Astrocyte (in vitro differentiated cells and primary cell): ENCODE data around the gene NCBP2L. TPM values are rescaled to one million over a fixed set of nuclear protein-coding genes. Genes with fewer than 3 reads are reported as not detected.

Source experiments
- DNase-seq: peaks from one replicate; pipeline ENCODE4 v3.0.0-alpha.2; 2010; ENCODE audit warnings: low read depth
- FAIRE-seq: peaks from 2 replicates; lab custom pipeline; 2011; peaks lifted over from hg19 to GRCh38; lab: Jason Lieb, UNC
- H2AFZ ChIP-seq: 2 replicates; pipeline ENCODE4 v1.6.0; 2012; ENCODE audit warnings: low read depth, low read length, inconsistent platforms
- H3K27ac ChIP-seq: 2 replicates; pipeline ENCODE4 v1.5.1; 2011; ENCODE audit warnings: low read depth, low read length, inconsistent platforms
- H3K27me3 ChIP-seq: 2 replicates; pipeline ENCODE4 v1.6.0; 2011; ENCODE audit warnings: low read length, inconsistent platforms; ENCODE audit not compliant: insufficient read depth
- H3K36me3 ChIP-seq: 2 replicates; pipeline ENCODE4 v1.5.1; 2011; ENCODE audit warnings: low read length, inconsistent platforms; ENCODE audit not compliant: insufficient read depth
- H3K4me1 ChIP-seq: 2 replicates; pipeline ENCODE4 v1.5.1; 2011; ENCODE audit warnings: low read length, inconsistent platforms; ENCODE audit not compliant: insufficient read depth
- H3K4me2 ChIP-seq: 2 replicates; pipeline ENCODE4 v1.6.0; 2012; ENCODE audit warnings: low read length, inconsistent platforms
- H3K4me3 ChIP-seq: 2 replicates; pipeline ENCODE4 v1.5.1; 2011; ENCODE audit warnings: low read depth, mild to moderate bottlenecking, low read length, inconsistent platforms; ENCODE audit not compliant: insufficient read depth
- H3K79me2 ChIP-seq: 2 replicates; pipeline ENCODE4 v1.6.0; 2012; ENCODE audit warnings: mild to moderate bottlenecking, low read length, inconsistent platforms; ENCODE audit not compliant: insufficient read depth
- H3K9ac ChIP-seq: 2 replicates; pipeline ENCODE4 v1.6.0; 2012; ENCODE audit warnings: mild to moderate bottlenecking, low read length, inconsistent platforms
- H3K9me3 ChIP-seq: 2 replicates; pipeline ENCODE4 v1.5.1; 2012; ENCODE audit warnings: low read depth, mild to moderate bottlenecking, low read length, inconsistent platforms; ENCODE audit not compliant: insufficient read depth
- H4K20me1 ChIP-seq: 2 replicates; pipeline ENCODE4 v1.6.0; 2012; ENCODE audit warnings: low read length, inconsistent platforms; ENCODE audit not compliant: insufficient read depth
- H3K27ac Mint-ChIP-seq: one replicate; pipeline ENCODE4 v1.8.0; 2021; ENCODE audit warnings: mild to moderate bottlenecking, mixed read lengths; ENCODE audit not compliant: unreplicated experiment
- H3K27me3 Mint-ChIP-seq: one replicate; pipeline ENCODE4 v1.8.0; 2021; ENCODE audit warnings: low read depth, mixed read lengths; ENCODE audit not compliant: unreplicated experiment
- H3K36me3 Mint-ChIP-seq: one replicate; pipeline ENCODE4 v1.8.0; 2021; ENCODE audit warnings: low read depth, mixed read lengths; ENCODE audit not compliant: unreplicated experiment
- H3K4me1 Mint-ChIP-seq: one replicate; pipeline ENCODE4 v1.8.0; 2021; ENCODE audit warnings: low read depth, mixed read lengths; ENCODE audit not compliant: unreplicated experiment
- H3K4me3 Mint-ChIP-seq: one replicate; pipeline ENCODE4 v1.8.0; 2021; ENCODE audit warnings: mild to moderate bottlenecking, moderate library complexity, mixed read lengths; ENCODE audit not compliant: unreplicated experiment
- H3K9me3 Mint-ChIP-seq: one replicate; pipeline ENCODE4 v1.8.0; 2021; ENCODE audit warnings: mild to moderate bottlenecking, mixed read lengths; ENCODE audit not compliant: unreplicated experiment
- EZH2 ChIP-seq: IDR thresholded peaks from 2 replicates; pipeline ENCODE4 v1.6.1; 2012; ENCODE audit warnings: mild to moderate bottlenecking, low read length, inconsistent platforms; ENCODE audit not compliant: insufficient read depth
- total RNA-seq: library from RNA; stranded (reverse); gene quantifications from 2 replicates; pipeline ENCODE4 v1.2.1, GENCODE V29; 2021
- TF ChIP-seq, protein P1 (sequence below): IDR thresholded peaks from 2 replicates; pipeline ENCODE4 v1.5.1; 2011; ENCODE audit warnings: low read depth, mild to moderate bottlenecking, inconsistent platforms, low read length, moderate library complexity; ENCODE audit not compliant: insufficient read depth

NCBP2L gene
- total RNA-seq, 1 donor from 2014 or later = not detected

DNA sequence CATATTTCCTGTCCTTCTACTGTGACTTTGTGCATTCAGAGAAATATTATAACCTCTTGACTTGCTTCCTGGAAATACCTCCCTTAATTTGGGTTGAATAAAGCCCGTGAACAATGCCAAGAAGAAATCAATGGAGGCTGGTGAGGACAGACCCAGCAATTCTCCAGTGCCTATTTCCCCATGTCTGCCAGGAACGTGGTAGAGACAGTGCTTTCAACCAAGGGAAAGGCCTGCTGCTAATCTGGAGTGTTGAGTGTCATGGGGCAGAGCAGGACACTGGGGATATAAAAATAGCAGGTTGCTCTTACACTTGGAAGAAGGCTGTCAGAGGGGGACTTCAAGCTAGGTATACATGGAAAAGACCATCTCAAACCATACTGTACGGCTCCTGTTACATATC lies 21.8 kb upstream of the NCBP2L start:
- Histone ChIP-seq H3K4me2 (no peak overlapping the region), H3K4me3 (no peak overlapping the region), H4K20me1 (no peaks in the 10 kb centered on the region), H3K79me2 (no peaks in the 10 kb centered on the region), H3K27ac (no peak overlapping the region), H3K9ac (no peak overlapping the region), H3K4me1 (no peaks in the 10 kb centered on the region), H3K36me3 (no peaks in the 10 kb centered on the region), H3K9me3 (no peaks in the 10 kb centered on the region), H2AFZ (no peak overlapping the region), H3K27me3 (peaks cover 4% of the 10 kb centered on the region)
- no peaks in the 10 kb centered on the region for H3K4me1 Mint-ChIP-seq
- no peak overlapping the region for H3K4me3 Mint-ChIP-seq
- H3K27me3 Mint-ChIP-seq = peaks cover 9% of the 10 kb centered on the region
- no peak for TF ChIP-seq EZH2
- TF ChIP-seq, protein P1, sequence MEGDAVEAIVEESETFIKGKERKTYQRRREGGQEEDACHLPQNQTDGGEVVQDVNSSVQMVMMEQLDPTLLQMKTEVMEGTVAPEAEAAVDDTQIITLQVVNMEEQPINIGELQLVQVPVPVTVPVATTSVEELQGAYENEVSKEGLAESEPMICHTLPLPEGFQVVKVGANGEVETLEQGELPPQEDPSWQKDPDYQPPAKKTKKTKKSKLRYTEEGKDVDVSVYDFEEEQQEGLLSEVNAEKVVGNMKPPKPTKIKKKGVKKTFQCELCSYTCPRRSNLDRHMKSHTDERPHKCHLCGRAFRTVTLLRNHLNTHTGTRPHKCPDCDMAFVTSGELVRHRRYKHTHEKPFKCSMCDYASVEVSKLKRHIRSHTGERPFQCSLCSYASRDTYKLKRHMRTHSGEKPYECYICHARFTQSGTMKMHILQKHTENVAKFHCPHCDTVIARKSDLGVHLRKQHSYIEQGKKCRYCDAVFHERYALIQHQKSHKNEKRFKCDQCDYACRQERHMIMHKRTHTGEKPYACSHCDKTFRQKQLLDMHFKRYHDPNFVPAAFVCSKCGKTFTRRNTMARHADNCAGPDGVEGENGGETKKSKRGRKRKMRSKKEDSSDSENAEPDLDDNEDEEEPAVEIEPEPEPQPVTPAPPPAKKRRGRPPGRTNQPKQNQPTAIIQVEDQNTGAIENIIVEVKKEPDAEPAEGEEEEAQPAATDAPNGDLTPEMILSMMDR = no peak
- no peaks in the 10 kb centered on the region for H3K36me3 Mint-ChIP-seq
- DNase-seq (no peak), FAIRE-seq (no peak)
- H3K27ac Mint-ChIP-seq = no peak overlapping the region
- H3K9me3 Mint-ChIP-seq = no peaks in the 10 kb centered on the region

DNA sequence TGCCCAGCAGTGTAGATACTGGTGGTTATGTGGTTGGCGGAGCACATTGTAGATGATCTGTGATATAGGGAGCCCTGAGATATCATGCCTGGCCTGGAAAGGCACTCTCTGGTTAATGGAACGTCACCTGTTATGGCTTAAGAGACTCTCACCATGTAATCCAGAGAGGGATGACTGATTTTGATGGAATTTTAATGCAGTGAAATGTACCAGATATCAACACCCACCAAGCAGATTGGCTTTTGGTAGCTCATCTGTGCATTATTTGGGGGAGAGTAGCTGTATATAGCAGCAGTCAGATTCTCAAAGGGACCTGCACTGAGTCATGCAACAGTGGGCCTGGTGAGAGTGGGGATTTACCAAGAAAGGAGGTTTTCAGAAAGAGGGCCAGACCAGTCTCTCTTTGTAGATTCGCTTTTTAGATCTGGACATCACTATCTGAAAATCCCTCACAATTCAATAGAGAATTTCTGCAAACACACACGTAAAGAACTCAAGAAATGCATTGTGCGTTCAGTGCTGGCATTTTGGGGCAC lies 19.2 kb upstream of the NCBP2L start:
- Mint-ChIP-seq H3K4me1 (no peaks in the 10 kb centered on the region), H3K9me3 (no peaks in the 10 kb centered on the region), H3K36me3 (no peaks in the 10 kb centered on the region), H3K4me3 (no peak overlapping the region), H3K27ac (no peak overlapping the region), H3K27me3 (peaks cover 19% of the 10 kb centered on the region)
- H3K4me2 ChIP-seq = no peak overlapping the region
- H3K9me3 ChIP-seq = no peaks in the 10 kb centered on the region
- TF ChIP-seq EZH2 = no peak
- TF ChIP-seq, protein P1 = no peak
- FAIRE-seq (no peak), DNase-seq (no peak)
- H4K20me1 ChIP-seq = no peaks in the 10 kb centered on the region
- no peaks in the 10 kb centered on the region for H3K79me2 ChIP-seq
- no peak overlapping the region for H3K9ac ChIP-seq
- H3K4me3 ChIP-seq = no peak overlapping the region
- H3K27me3 ChIP-seq = peaks cover 4% of the 10 kb centered on the region
- no peak overlapping the region for H2AFZ ChIP-seq
- H3K36me3 ChIP-seq = no peaks in the 10 kb centered on the region
- H3K4me1 ChIP-seq = no peaks in the 10 kb centered on the region
- H3K27ac ChIP-seq = no peak overlapping the region

DNA sequence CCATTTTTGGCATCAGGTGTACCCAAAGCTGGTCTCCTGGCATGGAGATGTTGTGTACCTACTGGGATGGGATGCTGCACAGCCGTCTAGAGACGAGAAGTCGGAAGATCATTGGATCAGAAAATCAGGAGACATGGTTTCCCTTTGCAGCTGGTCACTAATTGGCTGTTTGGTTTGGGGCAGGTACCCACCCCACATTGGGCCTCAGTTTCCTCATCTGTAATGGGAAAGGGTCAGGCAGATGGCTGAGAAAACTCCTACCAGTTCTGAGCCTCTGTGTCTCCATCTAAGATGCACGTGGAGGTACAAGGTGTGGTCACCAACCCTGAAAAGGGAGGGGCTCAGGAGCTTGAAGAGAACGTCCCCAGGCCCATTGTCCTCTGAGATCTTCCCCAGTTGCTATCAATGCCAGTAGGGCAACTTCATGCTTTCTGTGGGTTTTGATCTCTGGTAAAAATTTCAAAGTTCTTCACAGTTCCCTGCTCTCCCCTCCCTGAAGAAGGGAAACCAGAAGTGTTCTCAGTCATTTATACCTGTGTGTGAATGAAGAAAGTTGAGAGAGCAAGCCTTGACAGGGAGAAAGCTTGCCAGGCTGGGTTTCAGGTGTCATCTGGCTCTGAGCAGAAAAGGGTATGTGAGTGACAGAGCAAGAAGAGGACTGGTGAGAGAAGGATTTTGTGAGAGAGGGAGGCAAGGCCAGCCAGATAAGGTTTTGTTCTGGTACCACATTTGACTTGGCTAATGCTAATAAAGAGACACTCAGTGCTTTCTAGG lies 17.0 kb upstream of the NCBP2L start:
- H3K79me2 ChIP-seq = no peaks in the 10 kb centered on the region
- H3K36me3 ChIP-seq = no peaks in the 10 kb centered on the region
- no peaks in the 10 kb centered on the region for H3K9me3 Mint-ChIP-seq
- no peak overlapping the region for H2AFZ ChIP-seq
- no peak overlapping the region for H3K4me2 ChIP-seq
- H3K4me1 Mint-ChIP-seq = no peaks in the 10 kb centered on the region
- peaks cover 19% of the 10 kb centered on the region for H3K27me3 Mint-ChIP-seq
- H3K27me3 ChIP-seq = peaks cover 4% of the 10 kb centered on the region
- no peak overlapping the region for H3K27ac ChIP-seq
- H3K4me3 Mint-ChIP-seq = no peak overlapping the region
- H3K4me3 ChIP-seq = no peak overlapping the region
- FAIRE-seq = no peak
- H3K9me3 ChIP-seq = no peaks in the 10 kb centered on the region
- no peak for DNase-seq
- no peak overlapping the region for H3K9ac ChIP-seq
- H3K4me1 ChIP-seq = no peaks in the 10 kb centered on the region
- no peaks in the 10 kb centered on the region for H4K20me1 ChIP-seq
- H3K27ac Mint-ChIP-seq = no peak overlapping the region
- TF ChIP-seq, protein P1 = no peak
- TF ChIP-seq EZH2 = no peak
- no peaks in the 10 kb centered on the region for H3K36me3 Mint-ChIP-seq
